ENCODE data around the gene INSIG1.

Gene INSIG1

DNA sequence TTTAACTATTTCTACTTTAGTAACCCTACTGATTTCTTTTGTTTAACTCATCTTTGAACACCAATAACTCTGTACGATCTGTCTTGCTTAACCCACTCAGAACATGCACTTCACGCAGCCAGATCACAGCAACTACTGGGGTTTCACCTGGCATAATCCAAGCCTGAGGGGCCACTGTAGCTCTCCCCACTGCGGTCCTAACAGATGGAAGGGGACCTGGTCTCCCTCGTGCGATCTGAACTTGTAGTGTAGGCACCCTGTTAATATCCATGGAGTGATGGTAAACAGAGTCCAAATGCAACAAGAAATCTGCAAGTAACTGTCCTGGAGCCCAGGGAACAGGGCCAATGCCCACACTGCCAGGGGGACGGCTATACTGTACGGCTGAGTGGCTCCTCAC lies 45.5 kb downstream of the INSIG1 start:
- Histone ChIP-seq H3K9ac (no peak overlapping the region), H3K4me2 (no peak overlapping the region), H3K27ac (no peak overlapping the region), H3K36me3 (ENCODE audit: insufficient read depth) (no peaks in the 10 kb centered on the region), H3K27me3 (ENCODE audit: insufficient read depth, low read depth) (peaks cover 20% of the 10 kb centered on the region; the same call in 1 of the 2 replicates), H2AFZ (ENCODE audit: low read depth) (no peak overlapping the region), H3K4me1 (ENCODE audit: low read depth, poor library complexity, severe bottlenecking) (no peaks in the 10 kb centered on the region), H3K79me2 (ENCODE audit: insufficient read depth, low read depth) (no peaks in the 10 kb centered on the region), H4K20me1 (ENCODE audit: insufficient read depth) (no peaks in the 10 kb centered on the region), H3K4me3 (IDR thresholded peaks at IDR 0.05; ENCODE audit: insufficient read depth, low read depth, low read length) (no peak overlapping the region)
- TF ChIP-seq, protein P1, sequence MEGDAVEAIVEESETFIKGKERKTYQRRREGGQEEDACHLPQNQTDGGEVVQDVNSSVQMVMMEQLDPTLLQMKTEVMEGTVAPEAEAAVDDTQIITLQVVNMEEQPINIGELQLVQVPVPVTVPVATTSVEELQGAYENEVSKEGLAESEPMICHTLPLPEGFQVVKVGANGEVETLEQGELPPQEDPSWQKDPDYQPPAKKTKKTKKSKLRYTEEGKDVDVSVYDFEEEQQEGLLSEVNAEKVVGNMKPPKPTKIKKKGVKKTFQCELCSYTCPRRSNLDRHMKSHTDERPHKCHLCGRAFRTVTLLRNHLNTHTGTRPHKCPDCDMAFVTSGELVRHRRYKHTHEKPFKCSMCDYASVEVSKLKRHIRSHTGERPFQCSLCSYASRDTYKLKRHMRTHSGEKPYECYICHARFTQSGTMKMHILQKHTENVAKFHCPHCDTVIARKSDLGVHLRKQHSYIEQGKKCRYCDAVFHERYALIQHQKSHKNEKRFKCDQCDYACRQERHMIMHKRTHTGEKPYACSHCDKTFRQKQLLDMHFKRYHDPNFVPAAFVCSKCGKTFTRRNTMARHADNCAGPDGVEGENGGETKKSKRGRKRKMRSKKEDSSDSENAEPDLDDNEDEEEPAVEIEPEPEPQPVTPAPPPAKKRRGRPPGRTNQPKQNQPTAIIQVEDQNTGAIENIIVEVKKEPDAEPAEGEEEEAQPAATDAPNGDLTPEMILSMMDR (conservative IDR thresholded peaks at IDR 0.05; ENCODE audit: low read depth, low read length) = no peak

DNA sequence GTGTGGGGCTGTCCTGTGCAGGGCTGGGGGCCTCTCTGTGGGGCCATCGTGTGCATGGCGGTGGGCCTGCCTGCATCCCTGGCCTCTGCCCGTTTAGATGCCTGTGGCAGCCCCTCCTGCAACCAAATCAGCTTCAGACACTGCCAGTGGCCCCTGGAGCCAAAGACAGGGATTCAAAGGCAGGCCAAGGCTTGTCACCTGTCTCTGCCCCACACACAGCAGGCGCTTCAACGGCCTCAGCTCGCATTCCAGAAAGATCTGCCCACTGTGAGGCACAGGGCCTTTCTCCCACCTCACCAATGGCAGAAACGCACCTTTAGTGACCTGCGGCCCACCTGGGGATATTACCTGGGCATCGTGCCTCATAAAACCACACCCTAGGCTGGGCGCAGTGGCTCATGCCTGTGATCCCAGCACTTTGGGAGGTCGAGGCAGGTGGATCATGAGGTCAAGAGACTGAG lies 46.0 kb downstream of the INSIG1 start:
- Histone ChIP-seq H4K20me1 (ENCODE audit: insufficient read depth) (no peaks in the 10 kb centered on the region), H3K27ac (no peak overlapping the region), H3K4me1 (ENCODE audit: low read depth, poor library complexity, severe bottlenecking) (no peaks in the 10 kb centered on the region), H3K36me3 (ENCODE audit: insufficient read depth) (no peaks in the 10 kb centered on the region), H3K9ac (no peak overlapping the region), H2AFZ (ENCODE audit: low read depth) (no peak overlapping the region), H3K4me3 (IDR thresholded peaks at IDR 0.05; ENCODE audit: insufficient read depth, low read depth, low read length) (no peak overlapping the region), H3K79me2 (ENCODE audit: insufficient read depth, low read depth) (no peaks in the 10 kb centered on the region), H3K27me3 (ENCODE audit: insufficient read depth, low read depth) (peaks cover 20% of the 10 kb centered on the region; the same call in 1 of the 2 replicates), H3K4me2 (no peak overlapping the region)
- TF ChIP-seq, protein P1 (conservative IDR thresholded peaks at IDR 0.05; ENCODE audit: low read depth, low read length) = no peak

DNA sequence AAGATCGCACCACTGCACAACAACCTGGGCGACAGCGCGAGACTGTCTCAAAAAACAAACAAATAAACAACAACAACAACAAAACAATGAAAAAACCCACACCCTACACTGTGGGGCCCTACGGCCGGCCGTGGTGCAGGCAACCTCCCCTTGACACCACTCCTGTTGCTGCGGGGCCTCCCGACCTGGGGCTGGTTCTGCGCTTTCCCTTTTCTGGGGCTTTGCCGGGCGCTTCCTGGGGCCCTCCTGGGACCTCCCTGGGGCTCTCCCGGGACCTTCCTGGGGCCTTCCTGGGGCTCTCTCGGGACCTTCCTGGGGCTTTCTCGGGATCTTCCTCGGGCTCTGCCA lies 46.6 kb downstream of the INSIG1 start:
- Histone ChIP-seq H4K20me1 (ENCODE audit: insufficient read depth) (no peaks in the 10 kb centered on the region), H3K27ac (no peak overlapping the region), H3K4me2 (peak overlapping the region; percentile 9; the same call in 1 of the 2 replicates)

DNA sequence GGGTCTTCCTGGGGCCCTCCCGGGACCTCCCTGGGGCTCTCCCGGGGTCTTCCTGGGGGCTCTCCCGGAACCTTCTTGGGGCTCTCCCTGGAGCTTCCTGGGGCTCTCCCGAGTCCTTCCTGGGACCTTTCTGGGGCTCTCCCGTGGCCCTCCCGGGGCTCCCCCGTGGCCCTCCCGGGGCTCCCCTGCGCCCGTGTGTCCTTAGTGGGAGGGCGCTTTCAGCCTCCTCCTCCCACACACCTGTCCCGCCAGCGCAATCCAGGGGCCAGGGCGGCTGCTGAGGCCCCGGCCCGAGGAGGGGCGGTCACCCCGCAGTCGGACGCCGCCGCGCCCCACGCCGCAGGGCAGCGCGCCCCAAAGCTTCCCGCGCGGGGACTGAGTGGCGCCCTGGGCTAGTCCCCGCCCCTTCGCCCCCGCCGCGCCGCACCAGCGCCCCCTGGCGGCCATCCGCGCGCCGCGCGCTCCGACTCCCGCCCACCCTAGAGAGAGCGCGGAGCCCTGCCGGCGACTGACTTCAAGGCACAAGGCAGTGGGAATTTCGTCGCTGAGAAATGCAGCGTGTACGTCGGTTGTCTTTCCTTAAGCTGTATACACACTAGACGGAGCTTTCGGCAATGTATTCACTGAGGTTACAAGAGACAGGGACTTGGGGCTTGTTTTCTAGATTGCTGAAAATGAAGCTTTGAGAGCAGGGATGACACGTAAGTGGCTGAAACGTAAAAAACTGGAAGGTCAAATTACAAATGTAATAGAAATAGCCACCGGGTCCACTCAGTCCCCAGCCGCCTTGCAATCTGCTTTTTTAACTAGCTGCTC lies 47.1 kb downstream of the INSIG1 start:
- Histone ChIP-seq H3K4me3 (IDR thresholded peaks at IDR 0.05; ENCODE audit: insufficient read depth, low read depth, low read length) (no peak overlapping the region), H3K27me3 (ENCODE audit: insufficient read depth, low read depth) (peaks cover 11% of the 10 kb centered on the region; the same call in 1 of the 2 replicates), H3K79me2 (ENCODE audit: insufficient read depth, low read depth) (no peaks in the 10 kb centered on the region), H3K4me1 (ENCODE audit: low read depth, poor library complexity, severe bottlenecking) (no peaks in the 10 kb centered on the region), H2AFZ (ENCODE audit: low read depth) (peak overlapping the region; percentile 83; the same call in 1 of the 2 replicates), H3K36me3 (ENCODE audit: insufficient read depth) (no peaks in the 10 kb centered on the region), H4K20me1 (ENCODE audit: insufficient read depth) (no peaks in the 10 kb centered on the region), H3K9ac (peak overlapping the region; percentile 48; the same call in 1 of the 2 replicates), H3K27ac (no peak overlapping the region), H3K4me2 (peak overlapping the region; percentile 9)
- TF ChIP-seq, protein P1 (conservative IDR thresholded peaks at IDR 0.05; ENCODE audit: low read depth, low read length) = peak; percentile 91

More for the DNA sequence above, 46.6 kb downstream of the INSIG1 start:
- Histone ChIP-seq H3K79me2 (ENCODE audit: insufficient read depth, low read depth) (no peaks in the 10 kb centered on the region), H3K27me3 (ENCODE audit: insufficient read depth, low read depth) (peaks cover 14% of the 10 kb centered on the region; the same call in 1 of the 2 replicates), H3K4me3 (IDR thresholded peaks at IDR 0.05; ENCODE audit: insufficient read depth, low read depth, low read length) (no peak overlapping the region), H2AFZ (ENCODE audit: low read depth) (peak overlapping the region; percentile 83; the same call in 1 of the 2 replicates), H3K9ac (peak overlapping the region; percentile 48; the same call in 1 of the 2 replicates), H3K36me3 (ENCODE audit: insufficient read depth) (no peaks in the 10 kb centered on the region), H3K4me1 (ENCODE audit: low read depth, poor library complexity, severe bottlenecking) (no peaks in the 10 kb centered on the region)
- TF ChIP-seq, protein P1 (conservative IDR thresholded peaks at IDR 0.05; ENCODE audit: low read depth, low read length) = no peak
